CD1c-positive myeloid dendritic cell (primary cell): ENCODE data around the gene MGAM2.

Source experiments
- DNase-seq: peaks from one replicate; pipeline ENCODE4 v3.0.0-alpha.2; 2016; ENCODE audit errors: extremely low spot score

The MGAM2 gene

GRCh38 chr7:142120524-142120923, 9.0 kb downstream of the MGAM2 start:
- no peak for DNase-seq

- no peak for DNase-seq
Observed at GRCh38 chr7:142123184-142123583, 11.7 kb downstream of the MGAM2 start.

GRCh38 chr7:142125256-142125955, 13.9 kb downstream of the MGAM2 start:
- no peak for DNase-seq

- no peak for DNase-seq
Observed at GRCh38 chr7:142130267-142130666, 18.7 kb downstream of the MGAM2 start.

GRCh38 chr7:142131439-142132185, 20.1 kb downstream of the MGAM2 start:
- DNase-seq, result no peak

- no peak for DNase-seq
Observed at GRCh38 chr7:142133731-142134148, 22.2 kb downstream of the MGAM2 start.

GRCh38 chr7:142134909-142135308, 23.4 kb downstream of the MGAM2 start:
- no peak for DNase-seq

- DNase-seq, result no peak
Observed at GRCh38 chr7:142138996-142139395, 27.5 kb downstream of the MGAM2 start.

GRCh38 chr7:142139597-142140400, 28.3 kb downstream of the MGAM2 start:
- DNase-seq, result no peak

- DNase-seq, result no peak
Observed at GRCh38 chr7:142140401-142140959, 29.0 kb downstream of the MGAM2 start.

- DNase-seq, result no peak
Observed at GRCh38 chr7:142142702-142143101, 31.2 kb downstream of the MGAM2 start.

- DNase-seq, result no peak
Observed at GRCh38 chr7:142146124-142146523, 34.6 kb downstream of the MGAM2 start.

GRCh38 chr7:142150356-142150755, 38.8 kb downstream of the MGAM2 start:
- no peak for DNase-seq

GRCh38 chr7:142150869-142151268, 39.4 kb downstream of the MGAM2 start:
- DNase-seq, result no peak

- no peak for DNase-seq
Observed at GRCh38 chr7:142152076-142152475, 40.6 kb downstream of the MGAM2 start.

- DNase-seq, result no peak
Observed at GRCh38 chr7:142153400-142153799, 41.9 kb downstream of the MGAM2 start.

GRCh38 chr7:142158736-142159496, 47.4 kb downstream of the MGAM2 start:
- no peak for DNase-seq

GRCh38 chr7:142161921-142162320, 50.4 kb downstream of the MGAM2 start:
- no peak for DNase-seq

- no peak for DNase-seq
Observed at GRCh38 chr7:142168746-142169145, 57.2 kb downstream of the MGAM2 start.

- no peak for DNase-seq
Observed at GRCh38 chr7:142172932-142173331, 61.4 kb downstream of the MGAM2 start.

- DNase-seq, result no peak
Observed at GRCh38 chr7:142174441-142174840, 62.9 kb downstream of the MGAM2 start.
